Breast epithelium (tissue), 4 donors: Measurements from ENCODE around the gene CACNB2. TPM values are rescaled to one million over a fixed set of nuclear protein-coding genes. Genes with fewer than 3 reads are reported as not detected.

Experiments used
- DNase-seq, 2 donors: peaks; one replicate each; pipeline ENCODE4 v3.0.0-alpha.2; 2019; ENCODE audit warnings: low spot score in 2 of 2
- H3K27ac ChIP-seq, 2 donors: fragments of 200-600 bp; sonication (generic) in 1 of 2; one replicate each; pipeline ENCODE4 v1.5.1; 2016 to 2019; ENCODE audit warnings: mild to moderate bottlenecking in 1 of 2
- H3K27me3 ChIP-seq, 2 donors: fragments of 200-600 bp; sonication (generic) in 1 of 2; one replicate each; pipeline versions ENCODE4 v1.5.1 to v1.6.0; 2017 to 2019; ENCODE audit warnings: control low read depth in 1 of 2, mild to moderate bottlenecking in 1 of 2
- H3K36me3 ChIP-seq: fragments of 200-600 bp; one replicate; pipeline ENCODE4 v1.5.1; 2019
- H3K4me1 ChIP-seq, 2 donors: fragments of 200-600 bp; sonication (generic); one replicate each; pipeline ENCODE4 v1.5.1; 2016 to 2019; ENCODE audit warnings: control low read depth in 1 of 2
- H3K4me3 ChIP-seq, 3 donors: fragments of 200-600 bp; sonication (generic); 1 replicate in 2 of 3; 2 replicates in 1 of 3; pipeline ENCODE4 v1.5.1; 2016 to 2019; ENCODE audit warnings: mild to moderate bottlenecking in 3 of 3, moderate library complexity in 2 of 3
- H3K9me3 ChIP-seq, 2 donors: fragments of 200-600 bp; sonication (generic) in 1 of 2; one replicate each; pipeline ENCODE4 v1.5.1; 2016 to 2019; ENCODE audit warnings: control low read depth in 1 of 2
- CTCF ChIP-seq, 3 donors: fragments of 450-650 bp; IDR thresholded peaks; one replicate each; pipeline ENCODE4 v1.5.1; 2016 to 2017; ENCODE audit warnings: antibody characterized with exemption in 3 of 3, mild to moderate bottlenecking in 3 of 3, moderate library complexity in 3 of 3
- POLR2A ChIP-seq: fragments of 450-650 bp; IDR thresholded peaks from one replicate; pipeline ENCODE4 v1.6.1; 2016; ENCODE audit warnings: antibody characterized with exemption, mild to moderate bottlenecking, moderate library complexity
- POLR2AphosphoS5 ChIP-seq, 3 donors: sonication (generic); formaldehyde crosslinking; IDR thresholded peaks; one replicate each; pipeline ENCODE4 v1.6.1; 2017; ENCODE audit warnings: antibody characterized with exemption in 3 of 3
- intact Hi-C: fragments of 100-400 bp; cut with DNase I; formaldehyde crosslinking; loops from one replicate; pipeline ENCODE4 v1.15.1; 2023; ENCODE audit warnings: low total_unique reads
- total RNA-seq, 3 donors: library from RNA; depleted of rRNA; stranded (reverse); fragments of >200 nt; gene quantifications; one replicate each; pipeline ENCODE4 v1.1.0, GENCODE V29; 2016

CACNB2 gene
- total RNA-seq, 3 donors from 2014 or later = 0.48 to 8.9 (median 7.5) TPM

GRCh38 chr10:18099415-18099814 lies 40.8 kb upstream of the CACNB2 start:
- no peak for DNase-seq
- TF ChIP-seq POLR2AphosphoS5 (IDR thresholded peaks at IDR 0.05) (no peak), POLR2A (no peak), CTCF (IDR thresholded peaks at IDR 0.05) (no peak)
- Histone ChIP-seq H3K36me3 (no peaks in the 10 kb centered on the region), H3K4me1 (no peaks in the 10 kb centered on the region), H3K9me3 (no peaks in the 10 kb centered on the region), H3K4me3 (no peak overlapping the region), H3K27me3 (no peaks in the 10 kb centered on the region), H3K27ac (no peak overlapping the region)
- intact Hi-C loops = no loop called here

- no peak for DNase-seq
- H3K4me1 ChIP-seq = no peaks in the 10 kb centered on the region
- TF ChIP-seq POLR2AphosphoS5 (IDR thresholded peaks at IDR 0.05) (no peak), POLR2A (no peak)
- no peaks in the 10 kb centered on the region for H3K27me3 ChIP-seq
- H3K27ac ChIP-seq = no peak overlapping the region
- intact Hi-C loops = no loop called here
- H3K4me3 ChIP-seq = no peak overlapping the region
- H3K9me3 ChIP-seq = no peaks in the 10 kb centered on the region
- no peaks in the 10 kb centered on the region for H3K36me3 ChIP-seq
Observed at GRCh38 chr10:18100669-18101068, 39.6 kb upstream of the CACNB2 start.

- DNase-seq = no peak
- Histone ChIP-seq H3K9me3 (no peaks in the 10 kb centered on the region), H3K27me3 (no peaks in the 10 kb centered on the region), H3K4me1 (no peaks in the 10 kb centered on the region), H3K36me3 (no peaks in the 10 kb centered on the region), H3K4me3 (no peak overlapping the region), H3K27ac (no peak overlapping the region)
- intact Hi-C loops = no loop called here
- TF ChIP-seq POLR2AphosphoS5 (IDR thresholded peaks at IDR 0.05) (no peak), POLR2A (no peak), CTCF (IDR thresholded peaks at IDR 0.05) (no peak)
Observed at GRCh38 chr10:18102404-18102803, 37.8 kb upstream of the CACNB2 start.

- Histone ChIP-seq H3K36me3 (no peaks in the 10 kb centered on the region), H3K4me3 (no peak overlapping the region), H3K27me3 (no peaks in the 10 kb centered on the region), H3K27ac (no peak overlapping the region), H3K4me1 (no peaks in the 10 kb centered on the region), H3K9me3 (no peaks in the 10 kb centered on the region)
- DNase-seq = no peak
- peak in 2 of 3 donors; percentile 42 to 43 for TF ChIP-seq CTCF (IDR thresholded peaks at IDR 0.05)
- TF ChIP-seq POLR2A = no peak
- no peak for TF ChIP-seq POLR2AphosphoS5 (IDR thresholded peaks at IDR 0.05)
- intact Hi-C loops = no loop called here
Observed at GRCh38 chr10:18104223-18104872, 35.9 kb upstream of the CACNB2 start.

- TF ChIP-seq POLR2AphosphoS5 (IDR thresholded peaks at IDR 0.05) (no peak), POLR2A (no peak), CTCF (IDR thresholded peaks at IDR 0.05) (no peak)
- Histone ChIP-seq H3K27me3 (no peaks in the 10 kb centered on the region), H3K27ac (no peak overlapping the region), H3K9me3 (no peaks in the 10 kb centered on the region), H3K36me3 (no peaks in the 10 kb centered on the region), H3K4me3 (no peak overlapping the region), H3K4me1 (no peaks in the 10 kb centered on the region)
- intact Hi-C loops = no loop called here
- no peak for DNase-seq
Observed at GRCh38 chr10:18109341-18109870, 30.8 kb upstream of the CACNB2 start.
